GM20431 (cell line): ENCODE results near the gene TNFAIP8L2.
"Not testable (repeated sequence)": the region's sequence is repeated elsewhere in the genome, so short reads cannot be mapped to it uniquely, and the experiment has no call there.

ENCODE experiments used
- in situ Hi-C: fragments of 300-500 bp; cut with MseI, MboI; formaldehyde crosslinking; loops from one replicate; pipeline ENCODE4 v1.15.0; 2020; ENCODE audit warnings: low sequenced_read_pairs; ENCODE audit not compliant: unreplicated experiment

The TNFAIP8L2 gene

GRCh38 chr1:151184211-151184610, 27.8 kb downstream of the TNFAIP8L2 start:
- in situ Hi-C loops, result no loop called here

GRCh38 chr1:151187205-151187604, 30.8 kb downstream of the TNFAIP8L2 start:
- in situ Hi-C loops, result no loop called here

- in situ Hi-C loops, result not testable (repeated sequence)
These were observed 32.2 kb downstream of the TNFAIP8L2 start for GRCh38 chr1:151188667-151189066.

GRCh38 chr1:151189637-151190445, 33.4 kb downstream of the TNFAIP8L2 start, which contains the start of gene VPS72:
Gene VPS72, minus strand, starts transcription at chr1:151190197. Its CDS starts 76 bp downstream, at chr1:151190121.
- in situ Hi-C loops, result no loop called here

GRCh38 chr1:151192047-151192446, 35.6 kb downstream of the TNFAIP8L2 start:
- in situ Hi-C loops, result no loop called here

GRCh38 chr1:151193304-151193703, 36.9 kb downstream of the TNFAIP8L2 start:
- in situ Hi-C loops, result no loop called here

GRCh38 chr1:151193856-151194255, 37.4 kb downstream of the TNFAIP8L2 start:
- in situ Hi-C loops, result no loop called here

GRCh38 chr1:151194894-151195594, 38.6 kb downstream of the TNFAIP8L2 start:
- in situ Hi-C loops, result not testable (repeated sequence)

- in situ Hi-C loops, result no loop called here
These were observed 39.9 kb downstream of the TNFAIP8L2 start for GRCh38 chr1:151196292-151196800.

- in situ Hi-C loops, result no loop called here
These were observed 41.4 kb downstream of the TNFAIP8L2 start for GRCh38 chr1:151197863-151198253.

GRCh38 chr1:151198254-151199127, 42.0 kb downstream of the TNFAIP8L2 start, which contains the start of gene PIP5K1A:
Gene PIP5K1A, plus strand, starts transcription at chr1:151198552. Its CDS starts 445 bp downstream, at chr1:151198997.
- in situ Hi-C loops, result no loop called here

GRCh38 chr1:151199873-151200581, 43.6 kb downstream of the TNFAIP8L2 start:
- in situ Hi-C loops, result no loop called here

- in situ Hi-C loops, result not testable (repeated sequence)
These were observed 49.0 kb downstream of the TNFAIP8L2 start for GRCh38 chr1:151205381-151205965.
